ENCODE data around the gene ZNF155.

The ZNF155 gene

GRCh38 chr19:44005973-44006372, 22.0 kb downstream of the ZNF155 start:
- DNase-seq = no peak

- DNase-seq = no peak
These were observed 23.5 kb downstream of the ZNF155 start for GRCh38 chr19:44007473-44007872.

- no peak for DNase-seq
These were observed 26.5 kb downstream of the ZNF155 start for GRCh38 chr19:44010468-44010867.

- DNase-seq = no peak
These were observed 35.5 kb downstream of the ZNF155 start for GRCh38 chr19:44019498-44019897.

- DNase-seq = no peak
These were observed 37.2 kb downstream of the ZNF155 start for GRCh38 chr19:44021221-44021620.

GRCh38 chr19:44024900-44025216, 40.9 kb downstream of the ZNF155 start:
- DNase-seq = no peak

GRCh38 chr19:44025217-44025936, 41.4 kb downstream of the ZNF155 start, which contains the start of gene ZNF222:
TSS of gene ZNF222 (plus strand) at chr19:44025379. CDS start at chr19:44025437, 58 bp downstream.
- DNase-seq = peak; percentile 40

GRCh38 chr19:44026622-44027021, 42.6 kb downstream of the ZNF155 start:
- no peak for DNase-seq

GRCh38 chr19:44032001-44032610, 48.1 kb downstream of the ZNF155 start:
- no peak for DNase-seq

GRCh38 chr19:44042147-44042546, 58.2 kb downstream of the ZNF155 start:
- no peak for DNase-seq
